GM12874 (cell line): ENCODE data around the gene RDX.

Experiments
- CTCF ChIP-seq: IDR thresholded peaks from 2 replicates; pipeline ENCODE4 v1.5.1; 2011; ENCODE audit warnings: low read depth, mild to moderate bottlenecking, control low read depth, low read length, moderate library complexity; ENCODE audit not compliant: insufficient read depth

Gene RDX

GRCh38 chr11:110186456-110186855, 110.0 kb downstream of the RDX start:
- TF ChIP-seq CTCF: no peak

GRCh38 chr11:110185599-110185998, 110.8 kb downstream of the RDX start:
- no peak for TF ChIP-seq CTCF

- TF ChIP-seq CTCF: no peak
Measured at GRCh38 chr11:110185121-110185591, 111.3 kb downstream of the RDX start.

DNA sequence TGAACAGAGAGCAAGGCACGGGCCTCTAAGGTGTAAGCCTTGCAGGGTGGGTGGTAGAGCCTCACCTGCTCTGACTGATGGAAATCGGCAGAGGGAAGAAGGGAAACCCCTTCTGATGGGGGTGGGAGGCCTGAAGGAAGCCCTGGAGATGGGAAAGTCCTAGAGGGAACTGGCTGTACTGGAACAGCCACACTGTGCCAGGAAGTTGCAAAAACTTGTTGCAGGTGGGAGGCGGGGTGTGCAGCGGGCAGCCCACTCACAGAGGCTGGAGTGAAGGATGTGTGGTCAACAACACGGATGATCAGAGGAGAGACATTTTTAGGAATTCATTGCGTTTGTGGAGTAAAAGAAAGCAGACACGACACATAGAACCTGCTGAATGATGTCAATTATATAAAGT, 112.0 kb downstream of the RDX start:
- TF ChIP-seq CTCF: no peak

- no peak for TF ChIP-seq CTCF
Measured at GRCh38 chr11:110182886-110183285, 113.5 kb downstream of the RDX start.

DNA sequence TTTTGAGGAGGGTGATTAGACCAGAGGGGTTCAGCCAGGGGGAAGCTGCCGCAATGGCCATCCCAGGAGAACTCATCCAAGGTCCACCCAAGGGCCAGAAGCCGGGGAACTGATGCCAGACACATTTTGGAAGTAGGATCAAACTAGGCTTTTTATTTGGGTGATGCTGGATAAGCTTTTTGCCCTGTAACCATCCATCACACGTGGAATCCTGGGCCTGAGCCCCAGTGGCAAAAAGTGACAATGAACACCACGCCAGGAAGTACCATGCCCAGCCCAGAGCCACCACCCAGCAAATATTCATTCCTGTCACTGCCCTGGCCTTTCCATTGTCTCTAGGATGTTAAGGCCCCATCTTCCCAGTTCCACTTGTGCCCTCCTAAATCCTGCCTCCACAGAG, 117.3 kb downstream of the RDX start:
- TF ChIP-seq CTCF: no peak

DNA sequence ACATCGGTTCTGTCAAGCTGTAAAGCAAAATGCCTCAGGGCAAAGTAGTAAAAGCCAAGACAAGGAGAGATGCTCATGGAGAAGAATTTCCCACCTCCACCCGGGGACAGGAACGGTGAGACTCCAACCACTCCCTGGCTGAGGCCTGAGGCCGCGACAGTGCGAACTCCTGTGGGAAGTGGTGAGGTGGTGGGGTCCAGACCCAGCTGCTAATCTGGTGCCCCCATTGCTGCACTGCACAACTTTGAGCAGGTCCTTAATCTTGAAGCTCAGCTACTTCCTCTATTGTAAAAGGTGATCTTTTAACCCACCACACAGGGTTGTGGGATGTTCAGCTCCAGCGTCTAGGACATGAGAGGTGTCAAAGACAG, 119.3 kb downstream of the RDX start:
- TF ChIP-seq CTCF: no peak

- TF ChIP-seq CTCF: no peak
Measured at GRCh38 chr11:110176366-110177085, 119.9 kb downstream of the RDX start.
